Liver (tissue), 9 donors: Measurements from ENCODE around the gene ZSWIM6. TPM values are rescaled to one million over a fixed set of nuclear protein-coding genes. Genes with fewer than 3 reads are reported as not detected.

Source experiments
- DNase-seq: peaks from one replicate; pipeline ENCODE4 v3.0.0-alpha.2; 2017; ENCODE audit warnings: low spot score
- H3K27ac ChIP-seq, 2 donors: one replicate each; pipeline ENCODE4 v1.7.0; 2013; ENCODE audit warnings: inconsistent platforms in 2 of 2, low read length in 2 of 2, control low read depth in 1 of 2, low read depth in 1 of 2, mild to moderate bottlenecking in 1 of 2
- H3K27me3 ChIP-seq, 4 donors: one replicate each; pipeline versions ENCODE4 v1.6.1 to v1.7.0; 2013; ENCODE audit warnings: low read length in 3 of 4, inconsistent platforms in 1 of 4, mild to moderate bottlenecking in 1 of 4, moderate library complexity in 1 of 4; ENCODE audit not compliant: control insufficient read depth in 4 of 4, insufficient read depth in 4 of 4
- H3K36me3 ChIP-seq, 4 donors: one replicate each; pipeline versions ENCODE4 v1.6.1 to v1.7.0; 2013; ENCODE audit warnings: low read length in 3 of 4, mild to moderate bottlenecking in 3 of 4, low read depth in 1 of 4, moderate library complexity in 1 of 4; ENCODE audit not compliant: control insufficient read depth in 4 of 4, insufficient read depth in 3 of 4
- H3K4me1 ChIP-seq, 4 donors: one replicate each; pipeline versions ENCODE4 v1.6.1 to v1.7.0; 2013; ENCODE audit warnings: low read length in 3 of 4, mild to moderate bottlenecking in 3 of 4, moderate library complexity in 1 of 4; ENCODE audit not compliant: control insufficient read depth in 4 of 4, insufficient read depth in 4 of 4
- H3K4me3 ChIP-seq, 3 donors: one replicate each; pipeline versions ENCODE4 v1.6.1 to v1.7.0; 2013; ENCODE audit warnings: low read length in 3 of 3, control low read depth in 1 of 3, low read depth in 1 of 3, mild to moderate bottlenecking in 1 of 3
- H3K9ac ChIP-seq, 2 donors: one replicate each; pipeline ENCODE4 v1.7.0; 2013; ENCODE audit warnings: low read length in 2 of 2, mild to moderate bottlenecking in 2 of 2, moderate library complexity in 2 of 2, control low read depth in 1 of 2, low read depth in 1 of 2
- H3K9me3 ChIP-seq, 4 donors: one replicate each; pipeline versions ENCODE4 v1.6.1 to v1.7.0; 2013; ENCODE audit warnings: low read length in 3 of 4; ENCODE audit not compliant: control insufficient read depth in 4 of 4
- EGR1 ChIP-seq, 2 donors: IDR thresholded peaks; 2 replicates each; pipeline ENCODE4 v1.6.1; 2016 to 2018; ENCODE audit warnings: antibody characterized with exemption in 2 of 2, low read depth in 2 of 2
- FOXA1 ChIP-seq: IDR thresholded peaks from 2 replicates; pipeline ENCODE4 v1.6.1; 2016; ENCODE audit warnings: antibody characterized with exemption
- FOXA2 ChIP-seq: IDR thresholded peaks from 2 replicates; pipeline ENCODE4 v1.6.1; 2016; ENCODE audit warnings: antibody characterized with exemption
- GABPA ChIP-seq, 2 donors: IDR thresholded peaks in 1 of 2; conservative IDR thresholded peaks in 1 of 2; 2 replicates each; pipeline ENCODE4 v1.6.1; 2016; ENCODE audit warnings: antibody characterized with exemption in 2 of 2, mild to moderate bottlenecking in 1 of 2, moderate library complexity in 1 of 2
- HNF4A ChIP-seq, 2 donors: conservative IDR thresholded peaks; 2 replicates each; pipeline ENCODE4 v1.6.1; 2016; ENCODE audit warnings: antibody characterized with exemption in 2 of 2, mild to moderate bottlenecking in 2 of 2
- HNF4G ChIP-seq: IDR thresholded peaks from 2 replicates; pipeline ENCODE4 v1.6.1; 2016; ENCODE audit warnings: antibody characterized with exemption
- JUND ChIP-seq, 2 donors: IDR thresholded peaks; 2 replicates each; pipeline ENCODE4 v1.6.1; 2016; ENCODE audit warnings: antibody characterized with exemption in 2 of 2
- NR2F2 ChIP-seq: IDR thresholded peaks from 2 replicates; pipeline ENCODE4 v1.6.1; 2016; ENCODE audit warnings: antibody characterized with exemption
- RAD21 ChIP-seq, 2 donors: IDR thresholded peaks; 2 replicates each; pipeline ENCODE4 v1.6.1; 2016; ENCODE audit warnings: antibody characterized with exemption in 2 of 2, mild to moderate bottlenecking in 2 of 2
- RXRA ChIP-seq, 2 donors: IDR thresholded peaks; 2 replicates each; pipeline ENCODE4 v1.6.1; 2017 to 2018; ENCODE audit warnings: antibody characterized with exemption in 2 of 2, mild to moderate bottlenecking in 1 of 2
- SP1 ChIP-seq: IDR thresholded peaks from 2 replicates; pipeline ENCODE4 v1.6.1; 2018; ENCODE audit warnings: antibody characterized with exemption, mild to moderate bottlenecking
- TAF1 ChIP-seq: conservative IDR thresholded peaks from 2 replicates; pipeline ENCODE4 v1.6.1; 2016; ENCODE audit warnings: antibody characterized with exemption, mild to moderate bottlenecking
- YY1 ChIP-seq: IDR thresholded peaks from 2 replicates; pipeline ENCODE4 v1.6.1; 2016; ENCODE audit warnings: antibody characterized with exemption, mild to moderate bottlenecking
- WGBS: extraction: QIAGEN DNeasy Blood & Tissue Kit; methylation state at CpG from one replicate; pipeline ENCODE4 v1.1.7; 2013; 5-methylcytosine and 5-hydroxymethylcytosine counted together
- polyA plus RNA-seq, 2 donors: library from polyadenylated mRNA; stranded (reverse) in 1 of 2; unstranded in 1 of 2; fragments of 200-250 nt in 1 of 2; fragments of >200 nt in 1 of 2; fragmentation: Nextera tagmentation in 1 of 2; extraction: Ambion mirVana in 1 of 2; gene quantifications; one replicate each; pipeline versions ENCODE4 v1.2.1 to v1.2.3, GENCODE V29; 2013 to 2015
- total RNA-seq, 2 donors: library from RNA; depleted of rRNA; stranded (reverse); fragments of >200 nt; gene quantifications; one replicate each; pipeline ENCODE4 v1.2.3, GENCODE V29; 2014
- TF ChIP-seq, protein P1 (sequence below): IDR thresholded peaks from 2 replicates; pipeline ENCODE4 v1.6.1; 2016; ENCODE audit warnings: antibody characterized with exemption
- TF ChIP-seq, protein P2 (sequence below): fragments of 150-350 bp; IDR thresholded peaks from 2 replicates; pipeline ENCODE4 v1.5.1; 2017; ENCODE audit warnings: improper control_type of control experiment, low read depth, low read length; ENCODE audit not compliant: missing input control
- TF ChIP-seq, protein P3 (sequence below): IDR thresholded peaks from 2 replicates; pipeline ENCODE4 v1.6.1; 2016; ENCODE audit warnings: antibody characterized with exemption
- TF ChIP-seq, protein P4 (sequence below): IDR thresholded peaks from 2 replicates; pipeline ENCODE4 v1.6.1; 2016; ENCODE audit warnings: antibody characterized with exemption, mild to moderate bottlenecking
- TF ChIP-seq, protein P5 (sequence below): IDR thresholded peaks from 2 replicates; pipeline ENCODE4 v1.6.1; 2016; ENCODE audit warnings: antibody characterized with exemption
- donor health status: healthy.
- donor health status: healthy.
- donor health status: healthy.
- donor health status: healthy.
- donor health status: healthy.

The ZSWIM6 gene
- total and polyA plus RNA-seq, 4 donors: 1.3 to 5.2 (median 3.3) TPM

DNA sequence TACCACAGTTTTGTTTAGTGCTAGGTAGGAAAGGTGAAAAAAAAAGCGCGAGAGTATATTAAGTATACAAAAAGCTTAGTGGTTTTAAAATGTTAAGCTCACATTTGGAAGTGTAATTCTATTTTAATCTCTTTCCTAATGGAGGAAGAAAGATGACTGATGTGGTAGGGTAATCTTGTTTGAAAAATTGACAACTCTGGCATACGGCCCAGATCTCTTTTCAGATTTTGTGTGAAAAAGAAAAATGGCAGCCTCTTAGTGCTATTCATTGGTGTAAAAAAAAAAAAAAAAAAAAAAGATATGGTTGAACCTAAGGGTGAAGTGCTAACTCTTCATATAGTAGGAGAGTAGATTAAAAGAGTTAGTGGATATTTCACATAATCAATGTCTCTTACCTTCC is 108.0 kb downstream of the ZSWIM6 start (continued):
- TF ChIP-seq, protein P1, sequence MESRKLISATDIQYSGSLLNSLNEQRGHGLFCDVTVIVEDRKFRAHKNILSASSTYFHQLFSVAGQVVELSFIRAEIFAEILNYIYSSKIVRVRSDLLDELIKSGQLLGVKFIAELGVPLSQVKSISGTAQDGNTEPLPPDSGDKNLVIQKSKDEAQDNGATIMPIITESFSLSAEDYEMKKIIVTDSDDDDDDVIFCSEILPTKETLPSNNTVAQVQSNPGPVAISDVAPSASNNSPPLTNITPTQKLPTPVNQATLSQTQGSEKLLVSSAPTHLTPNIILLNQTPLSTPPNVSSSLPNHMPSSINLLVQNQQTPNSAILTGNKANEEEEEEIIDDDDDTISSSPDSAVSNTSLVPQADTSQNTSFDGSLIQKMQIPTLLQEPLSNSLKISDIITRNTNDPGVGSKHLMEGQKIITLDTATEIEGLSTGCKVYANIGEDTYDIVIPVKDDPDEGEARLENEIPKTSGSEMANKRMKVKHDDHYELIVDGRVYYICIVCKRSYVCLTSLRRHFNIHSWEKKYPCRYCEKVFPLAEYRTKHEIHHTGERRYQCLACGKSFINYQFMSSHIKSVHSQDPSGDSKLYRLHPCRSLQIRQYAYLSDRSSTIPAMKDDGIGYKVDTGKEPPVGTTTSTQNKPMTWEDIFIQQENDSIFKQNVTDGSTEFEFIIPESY: no peak
- TF ChIP-seq RXRA (IDR thresholded peaks at IDR 0.05) (no peak), RAD21 (IDR thresholded peaks at IDR 0.05) (no peak), HNF4G (no peak), TAF1 (no peak)
- TF ChIP-seq, protein P2, sequence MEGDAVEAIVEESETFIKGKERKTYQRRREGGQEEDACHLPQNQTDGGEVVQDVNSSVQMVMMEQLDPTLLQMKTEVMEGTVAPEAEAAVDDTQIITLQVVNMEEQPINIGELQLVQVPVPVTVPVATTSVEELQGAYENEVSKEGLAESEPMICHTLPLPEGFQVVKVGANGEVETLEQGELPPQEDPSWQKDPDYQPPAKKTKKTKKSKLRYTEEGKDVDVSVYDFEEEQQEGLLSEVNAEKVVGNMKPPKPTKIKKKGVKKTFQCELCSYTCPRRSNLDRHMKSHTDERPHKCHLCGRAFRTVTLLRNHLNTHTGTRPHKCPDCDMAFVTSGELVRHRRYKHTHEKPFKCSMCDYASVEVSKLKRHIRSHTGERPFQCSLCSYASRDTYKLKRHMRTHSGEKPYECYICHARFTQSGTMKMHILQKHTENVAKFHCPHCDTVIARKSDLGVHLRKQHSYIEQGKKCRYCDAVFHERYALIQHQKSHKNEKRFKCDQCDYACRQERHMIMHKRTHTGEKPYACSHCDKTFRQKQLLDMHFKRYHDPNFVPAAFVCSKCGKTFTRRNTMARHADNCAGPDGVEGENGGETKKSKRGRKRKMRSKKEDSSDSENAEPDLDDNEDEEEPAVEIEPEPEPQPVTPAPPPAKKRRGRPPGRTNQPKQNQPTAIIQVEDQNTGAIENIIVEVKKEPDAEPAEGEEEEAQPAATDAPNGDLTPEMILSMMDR: no peak

DNA sequence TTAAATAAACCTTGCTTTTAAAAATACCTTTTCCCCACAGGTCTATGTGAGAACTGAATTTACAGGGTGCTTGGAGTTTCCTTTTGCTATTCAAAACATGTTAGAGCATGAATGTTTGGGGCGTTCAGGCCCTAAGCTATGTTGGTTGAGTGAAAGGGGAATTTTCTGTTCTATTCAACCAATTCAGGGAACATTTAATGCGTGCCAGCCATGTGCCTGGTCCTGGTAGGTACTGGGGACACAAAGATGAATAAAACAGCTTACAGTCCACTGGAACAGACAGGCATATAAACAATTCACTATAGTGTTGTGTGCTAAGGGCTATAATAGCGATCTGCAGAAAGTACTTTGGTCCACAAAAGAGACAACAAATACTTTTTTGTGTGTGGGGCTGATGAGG is 108.5 kb downstream of the ZSWIM6 start:
- no peak overlapping the region for H3K4me3 ChIP-seq
- H3K36me3 ChIP-seq: no peaks in the 10 kb centered on the region
- peaks cover 0 to 4% (median 0%) of the 10 kb centered on the region in 4 donors for H3K4me1 ChIP-seq
- no peaks in the 10 kb centered on the region for H3K27me3 ChIP-seq
- H3K9me3 ChIP-seq: peaks cover 0 to 7% (median 2%) of the 10 kb centered on the region in 4 donors
- WGBS: 76% methylated on average over 3 of the region's 3 CpGs
- TF ChIP-seq RXRA (IDR thresholded peaks at IDR 0.05) (no peak), TAF1 (no peak), EGR1 (IDR thresholded peaks at IDR 0.05; ENCODE audit: low read depth in 2 of 2) (no peak), JUND (IDR thresholded peaks at IDR 0.05) (no peak), SP1 (no peak), GABPA (IDR thresholded peaks at IDR 0.05 in 1 of 2, conservative IDR thresholded peaks at IDR 0.05 in 1 of 2) (no peak), FOXA2 (no peak), HNF4G (no peak), NR2F2 (no peak), FOXA1 (no peak), HNF4A (conservative IDR thresholded peaks at IDR 0.05) (no peak), RAD21 (IDR thresholded peaks at IDR 0.05) (no peak), YY1 (no peak)
- TF ChIP-seq, protein P2: no peak
- TF ChIP-seq, protein P3, sequence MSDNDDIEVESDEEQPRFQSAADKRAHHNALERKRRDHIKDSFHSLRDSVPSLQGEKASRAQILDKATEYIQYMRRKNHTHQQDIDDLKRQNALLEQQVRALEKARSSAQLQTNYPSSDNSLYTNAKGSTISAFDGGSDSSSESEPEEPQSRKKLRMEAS: no peak
- TF ChIP-seq, protein P1: no peak
- TF ChIP-seq, protein P4, sequence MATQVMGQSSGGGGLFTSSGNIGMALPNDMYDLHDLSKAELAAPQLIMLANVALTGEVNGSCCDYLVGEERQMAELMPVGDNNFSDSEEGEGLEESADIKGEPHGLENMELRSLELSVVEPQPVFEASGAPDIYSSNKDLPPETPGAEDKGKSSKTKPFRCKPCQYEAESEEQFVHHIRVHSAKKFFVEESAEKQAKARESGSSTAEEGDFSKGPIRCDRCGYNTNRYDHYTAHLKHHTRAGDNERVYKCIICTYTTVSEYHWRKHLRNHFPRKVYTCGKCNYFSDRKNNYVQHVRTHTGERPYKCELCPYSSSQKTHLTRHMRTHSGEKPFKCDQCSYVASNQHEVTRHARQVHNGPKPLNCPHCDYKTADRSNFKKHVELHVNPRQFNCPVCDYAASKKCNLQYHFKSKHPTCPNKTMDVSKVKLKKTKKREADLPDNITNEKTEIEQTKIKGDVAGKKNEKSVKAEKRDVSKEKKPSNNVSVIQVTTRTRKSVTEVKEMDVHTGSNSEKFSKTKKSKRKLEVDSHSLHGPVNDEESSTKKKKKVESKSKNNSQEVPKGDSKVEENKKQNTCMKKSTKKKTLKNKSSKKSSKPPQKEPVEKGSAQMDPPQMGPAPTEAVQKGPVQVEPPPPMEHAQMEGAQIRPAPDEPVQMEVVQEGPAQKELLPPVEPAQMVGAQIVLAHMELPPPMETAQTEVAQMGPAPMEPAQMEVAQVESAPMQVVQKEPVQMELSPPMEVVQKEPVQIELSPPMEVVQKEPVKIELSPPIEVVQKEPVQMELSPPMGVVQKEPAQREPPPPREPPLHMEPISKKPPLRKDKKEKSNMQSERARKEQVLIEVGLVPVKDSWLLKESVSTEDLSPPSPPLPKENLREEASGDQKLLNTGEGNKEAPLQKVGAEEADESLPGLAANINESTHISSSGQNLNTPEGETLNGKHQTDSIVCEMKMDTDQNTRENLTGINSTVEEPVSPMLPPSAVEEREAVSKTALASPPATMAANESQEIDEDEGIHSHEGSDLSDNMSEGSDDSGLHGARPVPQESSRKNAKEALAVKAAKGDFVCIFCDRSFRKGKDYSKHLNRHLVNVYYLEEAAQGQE: no peak
- TF ChIP-seq, protein P5, sequence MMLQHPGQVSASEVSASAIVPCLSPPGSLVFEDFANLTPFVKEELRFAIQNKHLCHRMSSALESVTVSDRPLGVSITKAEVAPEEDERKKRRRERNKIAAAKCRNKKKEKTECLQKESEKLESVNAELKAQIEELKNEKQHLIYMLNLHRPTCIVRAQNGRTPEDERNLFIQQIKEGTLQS: no peak
- DNase-seq: no peak
- no peak overlapping the region for H3K9ac ChIP-seq
- H3K27ac ChIP-seq: no peak overlapping the region
